Nephron (organoid): ENCODE measurements around the gene FXN.
A peak's percentile ranks its signal among the peaks of the same experiment; 100 is the strongest.

Experiments used
- H3K27ac Mint-ChIP-seq, 3 experiments: 2 replicates each; pipeline ENCODE4 v1.8.0; 2020; ENCODE audit warnings: mixed read lengths in 3 of 3, mild to moderate bottlenecking in 2 of 3, moderate library complexity in 1 of 3
- H3K27me3 Mint-ChIP-seq: 2 replicates; pipeline ENCODE4 v1.8.0; 2021; ENCODE audit warnings: low read depth, mild to moderate bottlenecking, moderate library complexity, mixed read lengths
- H3K36me3 Mint-ChIP-seq: 2 replicates; pipeline ENCODE4 v1.8.0; 2020; ENCODE audit warnings: low read depth, mixed read lengths
- H3K4me1 Mint-ChIP-seq: 2 replicates; pipeline ENCODE4 v1.8.0; 2020; ENCODE audit warnings: mixed read lengths
- H3K4me3 Mint-ChIP-seq, 3 experiments: 2 replicates each; pipeline ENCODE4 v1.8.0; 2020; ENCODE audit warnings: mild to moderate bottlenecking in 3 of 3, mixed read lengths in 3 of 3, moderate library complexity in 2 of 3
- H3K9me3 Mint-ChIP-seq: 2 replicates; pipeline ENCODE4 v1.8.0; 2020; ENCODE audit warnings: mixed read lengths
- TF ChIP-seq, protein P1 (sequence below), 3 experiments: fragments of 200-600 bp; sonication (generic); IDR thresholded peaks; one replicate each; pipeline ENCODE4 v1.5.0; 2021; ENCODE audit warnings: antibody characterized with exemption in 3 of 3; ENCODE audit not compliant: unreplicated experiment in 3 of 3

The FXN gene

DNA sequence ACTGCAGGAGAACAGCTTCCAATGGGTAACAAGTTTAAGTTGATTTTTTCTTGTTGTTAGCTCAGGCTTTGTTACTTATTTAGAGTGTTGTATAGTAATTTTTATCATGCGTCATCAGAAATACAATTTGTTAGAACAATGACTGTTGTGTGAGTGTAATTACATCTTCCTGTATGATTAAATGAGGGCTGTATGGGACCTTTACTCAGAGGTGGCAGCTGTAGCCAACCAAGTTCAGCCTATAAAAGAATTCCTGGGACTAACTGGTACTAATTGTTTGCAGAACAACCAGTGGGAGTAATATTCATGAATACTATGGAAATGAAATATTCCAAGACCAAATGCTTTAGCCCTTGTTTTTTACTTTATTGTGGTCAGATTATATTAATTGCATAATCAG lies 107.7 kb downstream of the FXN start:
- Mint-ChIP-seq H3K27me3 (peaks cover 4% of the 10 kb centered on the region), H3K36me3 (peaks cover 4% of the 10 kb centered on the region), H3K9me3 (no peaks in the 10 kb centered on the region), H3K4me3 (no peak overlapping the region), H3K4me1 (peaks cover 28% of the 10 kb centered on the region), H3K27ac (peak overlapping the region in 2 of 3 experiments; percentile 16 to 24)
- TF ChIP-seq, protein P1, sequence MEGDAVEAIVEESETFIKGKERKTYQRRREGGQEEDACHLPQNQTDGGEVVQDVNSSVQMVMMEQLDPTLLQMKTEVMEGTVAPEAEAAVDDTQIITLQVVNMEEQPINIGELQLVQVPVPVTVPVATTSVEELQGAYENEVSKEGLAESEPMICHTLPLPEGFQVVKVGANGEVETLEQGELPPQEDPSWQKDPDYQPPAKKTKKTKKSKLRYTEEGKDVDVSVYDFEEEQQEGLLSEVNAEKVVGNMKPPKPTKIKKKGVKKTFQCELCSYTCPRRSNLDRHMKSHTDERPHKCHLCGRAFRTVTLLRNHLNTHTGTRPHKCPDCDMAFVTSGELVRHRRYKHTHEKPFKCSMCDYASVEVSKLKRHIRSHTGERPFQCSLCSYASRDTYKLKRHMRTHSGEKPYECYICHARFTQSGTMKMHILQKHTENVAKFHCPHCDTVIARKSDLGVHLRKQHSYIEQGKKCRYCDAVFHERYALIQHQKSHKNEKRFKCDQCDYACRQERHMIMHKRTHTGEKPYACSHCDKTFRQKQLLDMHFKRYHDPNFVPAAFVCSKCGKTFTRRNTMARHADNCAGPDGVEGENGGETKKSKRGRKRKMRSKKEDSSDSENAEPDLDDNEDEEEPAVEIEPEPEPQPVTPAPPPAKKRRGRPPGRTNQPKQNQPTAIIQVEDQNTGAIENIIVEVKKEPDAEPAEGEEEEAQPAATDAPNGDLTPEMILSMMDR (IDR thresholded peaks at IDR 0.05; ENCODE audit: unreplicated experiment in 3 of 3): no peak

DNA sequence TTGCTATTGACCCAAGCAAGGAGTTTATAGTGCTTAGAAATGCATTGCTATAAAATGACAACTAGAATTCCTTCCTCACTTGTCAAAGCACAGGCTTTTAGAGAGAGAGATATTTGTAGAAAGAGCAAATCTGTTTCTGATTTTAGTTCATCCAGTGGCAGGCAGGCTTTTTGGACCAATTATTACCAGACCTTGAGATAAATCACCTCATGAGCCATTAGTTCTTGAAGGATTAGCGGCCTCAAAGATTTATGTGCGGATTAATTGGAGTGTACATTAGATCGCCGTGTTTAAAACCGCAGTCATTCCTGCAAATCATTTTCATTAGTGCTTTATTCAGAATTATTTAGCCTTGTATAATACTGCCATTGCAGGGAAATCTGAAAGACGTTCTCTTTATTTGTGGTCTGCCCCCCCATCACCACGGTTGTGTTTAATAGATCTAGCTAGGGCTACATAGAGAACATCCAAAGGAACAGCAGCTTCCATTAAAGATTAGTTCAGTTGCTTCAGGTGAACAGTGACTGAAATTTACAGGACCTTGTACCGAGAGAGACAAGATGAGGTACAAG lies 109.7 kb downstream of the FXN start:
- Mint-ChIP-seq H3K36me3 (no peaks in the 10 kb centered on the region), H3K4me1 (peaks cover 34% of the 10 kb centered on the region), H3K4me3 (no peak overlapping the region), H3K9me3 (no peaks in the 10 kb centered on the region), H3K27me3 (peaks cover 4% of the 10 kb centered on the region), H3K27ac (no peak overlapping the region)
- TF ChIP-seq, protein P1 (IDR thresholded peaks at IDR 0.05; ENCODE audit: unreplicated experiment in 3 of 3): no peak

DNA sequence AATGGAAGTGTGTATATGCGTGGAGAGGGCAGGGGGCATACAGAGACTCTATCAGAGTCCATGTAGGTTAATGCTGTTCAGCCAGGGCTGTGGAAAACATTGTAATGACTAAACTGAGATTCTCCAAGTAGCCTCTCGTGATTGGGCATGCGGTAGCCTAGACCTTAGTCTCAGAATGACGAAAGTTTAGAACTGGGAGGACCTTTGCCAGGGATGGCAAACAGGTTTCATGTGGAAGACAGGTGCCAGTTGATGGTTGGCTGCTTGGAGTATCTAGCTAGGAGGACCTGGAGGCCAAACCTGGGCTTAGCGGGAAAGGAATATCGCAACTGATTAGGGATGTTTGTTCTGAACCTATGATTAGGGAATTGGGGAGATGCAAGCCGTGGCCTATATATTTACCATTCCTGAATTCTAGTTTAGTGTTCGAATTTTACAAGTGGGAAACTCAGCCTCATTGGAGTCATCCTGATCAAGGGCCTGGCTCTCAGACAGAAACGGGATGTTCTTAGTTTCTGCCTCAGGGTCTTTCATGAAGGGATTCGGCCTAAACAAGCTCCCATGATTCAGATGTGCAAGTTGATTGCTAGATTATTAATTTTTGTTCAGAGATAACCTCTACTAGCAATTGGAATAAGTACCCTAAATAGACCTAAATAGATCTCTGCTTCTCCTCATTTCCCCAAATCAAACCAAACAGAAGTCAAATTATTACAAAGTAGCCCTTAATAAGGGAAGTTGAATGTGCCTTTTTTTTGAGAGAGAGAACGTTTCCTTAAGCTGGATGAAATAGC lies 111.7 kb downstream of the FXN start:
- TF ChIP-seq, protein P1 (IDR thresholded peaks at IDR 0.05; ENCODE audit: unreplicated experiment in 3 of 3): no peak
- H3K4me3 Mint-ChIP-seq: no peak overlapping the region
- no peak overlapping the region for H3K27ac Mint-ChIP-seq
- H3K4me1 Mint-ChIP-seq: peaks cover 32% of the 10 kb centered on the region
- H3K9me3 Mint-ChIP-seq: no peaks in the 10 kb centered on the region
- H3K36me3 Mint-ChIP-seq: peaks cover 13% of the 10 kb centered on the region
- peaks cover 2% of the 10 kb centered on the region for H3K27me3 Mint-ChIP-seq

DNA sequence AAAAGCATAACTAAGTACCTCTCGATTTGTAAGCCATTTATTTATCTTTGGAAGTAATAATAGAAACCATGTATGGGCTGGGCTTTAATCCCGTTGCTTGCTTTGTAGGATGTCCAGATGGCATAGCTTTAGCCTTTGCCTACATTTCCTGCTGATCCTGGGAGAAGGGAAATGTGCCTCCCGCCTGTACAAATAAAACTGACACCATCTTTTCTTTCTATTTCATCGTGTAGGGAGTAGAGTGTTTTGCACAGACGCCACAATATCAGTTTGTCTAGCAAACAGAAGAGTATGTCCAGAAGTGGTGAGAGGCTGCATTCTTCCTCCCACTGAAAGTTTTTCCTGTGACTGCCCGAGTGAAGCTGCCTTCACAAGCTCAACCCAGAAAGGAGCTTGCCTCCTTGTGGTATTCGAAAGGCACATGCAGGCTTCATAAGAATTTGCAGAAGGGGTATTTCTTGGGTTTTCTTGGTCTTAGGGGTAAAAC lies 113.8 kb downstream of the FXN start:
- TF ChIP-seq, protein P1 (IDR thresholded peaks at IDR 0.05; ENCODE audit: unreplicated experiment in 3 of 3): peak; percentile 28 to 41 (median 38)
- H3K9me3 Mint-ChIP-seq: no peaks in the 10 kb centered on the region
- H3K27me3 Mint-ChIP-seq: peaks cover 4% of the 10 kb centered on the region
- peaks cover 16% of the 10 kb centered on the region for H3K36me3 Mint-ChIP-seq
- H3K4me3 Mint-ChIP-seq: no peak overlapping the region
- H3K4me1 Mint-ChIP-seq: peaks cover 21% of the 10 kb centered on the region
- peak overlapping the region; percentile 44 to 79 (median 75) for H3K27ac Mint-ChIP-seq
